Activated naive CD8-positive, alpha-beta T cell (primary cell): ENCODE data around the gene MIER2.

ENCODE experiments used
- H3K27ac Mint-ChIP-seq: one replicate; pipeline ENCODE4 v1.8.0; 2021; ENCODE audit warnings: mixed read lengths
- H3K27me3 Mint-ChIP-seq: one replicate; pipeline ENCODE4 v1.8.0; 2021; ENCODE audit warnings: mixed read lengths
- H3K36me3 Mint-ChIP-seq: one replicate; pipeline ENCODE4 v1.8.0; 2021; ENCODE audit warnings: mixed read lengths
- H3K4me1 Mint-ChIP-seq: one replicate; pipeline ENCODE4 v1.8.0; 2021; ENCODE audit warnings: low read depth, mixed read lengths
- H3K4me3 Mint-ChIP-seq: one replicate; pipeline ENCODE4 v1.8.0; 2021; ENCODE audit warnings: mild to moderate bottlenecking, mixed read lengths
- H3K9me3 Mint-ChIP-seq: one replicate; pipeline ENCODE4 v1.8.0; 2021; ENCODE audit warnings: low read depth, mixed read lengths

Gene MIER2

GRCh38 chr19:296476-297225 lies 47.9 kb downstream of the MIER2 start:
- no peaks in the 10 kb centered on the region for H3K36me3 Mint-ChIP-seq
- no peaks in the 10 kb centered on the region for H3K9me3 Mint-ChIP-seq
- H3K27me3 Mint-ChIP-seq = peaks cover 8% of the 10 kb centered on the region
- H3K4me3 Mint-ChIP-seq = no peak overlapping the region
- H3K27ac Mint-ChIP-seq = no peak overlapping the region
- H3K4me1 Mint-ChIP-seq = peaks cover 13% of the 10 kb centered on the region

- Mint-ChIP-seq H3K4me1 (peaks cover 13% of the 10 kb centered on the region), H3K9me3 (no peaks in the 10 kb centered on the region), H3K27ac (no peak overlapping the region), H3K4me3 (no peak overlapping the region), H3K27me3 (peaks cover 8% of the 10 kb centered on the region), H3K36me3 (no peaks in the 10 kb centered on the region)
Measured at GRCh38 chr19:295687-296370, 48.8 kb downstream of the MIER2 start.

- H3K27ac Mint-ChIP-seq = no peak overlapping the region
- H3K9me3 Mint-ChIP-seq = no peaks in the 10 kb centered on the region
- H3K27me3 Mint-ChIP-seq = peaks cover 10% of the 10 kb centered on the region
- H3K4me3 Mint-ChIP-seq = no peak overlapping the region
- peaks cover 16% of the 10 kb centered on the region for H3K4me1 Mint-ChIP-seq
- no peaks in the 10 kb centered on the region for H3K36me3 Mint-ChIP-seq
Measured at GRCh38 chr19:294946-295686, 49.5 kb downstream of the MIER2 start.

GRCh38 chr19:294341-294945 lies 50.2 kb downstream of the MIER2 start:
- no peak overlapping the region for H3K27ac Mint-ChIP-seq
- peaks cover 13% of the 10 kb centered on the region for H3K27me3 Mint-ChIP-seq
- no peak overlapping the region for H3K4me3 Mint-ChIP-seq
- no peaks in the 10 kb centered on the region for H3K9me3 Mint-ChIP-seq
- peaks cover 19% of the 10 kb centered on the region for H3K4me1 Mint-ChIP-seq
- H3K36me3 Mint-ChIP-seq = no peaks in the 10 kb centered on the region

- Mint-ChIP-seq H3K27ac (no peak overlapping the region), H3K36me3 (no peaks in the 10 kb centered on the region), H3K4me3 (no peak overlapping the region), H3K4me1 (peaks cover 19% of the 10 kb centered on the region), H3K27me3 (peaks cover 13% of the 10 kb centered on the region), H3K9me3 (no peaks in the 10 kb centered on the region)
Measured at GRCh38 chr19:293436-294110, 51.0 kb downstream of the MIER2 start.

- Mint-ChIP-seq H3K4me1 (peaks cover 19% of the 10 kb centered on the region), H3K27me3 (peaks cover 13% of the 10 kb centered on the region), H3K4me3 (no peak overlapping the region), H3K36me3 (no peaks in the 10 kb centered on the region), H3K9me3 (no peaks in the 10 kb centered on the region), H3K27ac (no peak overlapping the region)
Measured at GRCh38 chr19:292951-293350, 51.6 kb downstream of the MIER2 start.

GRCh38 chr19:292281-292884 lies 52.2 kb downstream of the MIER2 start:
- no peak overlapping the region for H3K27ac Mint-ChIP-seq
- H3K36me3 Mint-ChIP-seq = no peaks in the 10 kb centered on the region
- no peaks in the 10 kb centered on the region for H3K9me3 Mint-ChIP-seq
- peaks cover 19% of the 10 kb centered on the region for H3K4me1 Mint-ChIP-seq
- peaks cover 13% of the 10 kb centered on the region for H3K27me3 Mint-ChIP-seq
- no peak overlapping the region for H3K4me3 Mint-ChIP-seq

- Mint-ChIP-seq H3K4me1 (peaks cover 19% of the 10 kb centered on the region), H3K27ac (no peak overlapping the region), H3K27me3 (peaks cover 13% of the 10 kb centered on the region), H3K4me3 (no peak overlapping the region), H3K36me3 (no peaks in the 10 kb centered on the region), H3K9me3 (no peaks in the 10 kb centered on the region)
Measured at GRCh38 chr19:291561-292280, 52.9 kb downstream of the MIER2 start.

- no peaks in the 10 kb centered on the region for H3K36me3 Mint-ChIP-seq
- no peak within 1 kb of the TSS for H3K27ac Mint-ChIP-seq
- peaks cover 13% of the 10 kb centered on the region for H3K27me3 Mint-ChIP-seq
- no peaks in the 10 kb centered on the region for H3K9me3 Mint-ChIP-seq
- peak within 1 kb of the TSS; percentile 67 for H3K4me3 Mint-ChIP-seq
- H3K4me1 Mint-ChIP-seq = peaks cover 19% of the 10 kb centered on the region
Measured at GRCh38 chr19:291006-291521, 53.5 kb downstream of the MIER2 start, which contains the start of gene PLPP2. Gene PLPP2 (minus strand): TSS chr19:291403. CDS start chr19:291336, 67 bp downstream.

GRCh38 chr19:290372-291005 lies 54.1 kb downstream of the MIER2 start:
- Mint-ChIP-seq H3K27me3 (peaks cover 13% of the 10 kb centered on the region), H3K27ac (no peak overlapping the region)

GRCh38 chr19:289651-290371 lies 54.8 kb downstream of the MIER2 start:
- Mint-ChIP-seq H3K36me3 (no peaks in the 10 kb centered on the region), H3K27ac (no peak overlapping the region), H3K4me1 (peaks cover 18% of the 10 kb centered on the region), H3K4me3 (peak overlapping the region; percentile 67), H3K9me3 (no peaks in the 10 kb centered on the region), H3K27me3 (peaks cover 13% of the 10 kb centered on the region)

More at GRCh38 chr19:290372-291005, 54.1 kb downstream of the MIER2 start:
- peak overlapping the region; percentile 67 for H3K4me3 Mint-ChIP-seq
- H3K36me3 Mint-ChIP-seq = no peaks in the 10 kb centered on the region
- H3K4me1 Mint-ChIP-seq = peaks cover 19% of the 10 kb centered on the region
- no peaks in the 10 kb centered on the region for H3K9me3 Mint-ChIP-seq

- Mint-ChIP-seq H3K9me3 (no peaks in the 10 kb centered on the region), H3K27ac (no peak overlapping the region), H3K36me3 (no peaks in the 10 kb centered on the region), H3K27me3 (peaks cover 11% of the 10 kb centered on the region), H3K4me1 (peaks cover 10% of the 10 kb centered on the region), H3K4me3 (no peak overlapping the region)
Measured at GRCh38 chr19:288911-289310, 55.7 kb downstream of the MIER2 start.
